ENCODE results near the gene RAD51B.

RAD51B gene

DNA sequence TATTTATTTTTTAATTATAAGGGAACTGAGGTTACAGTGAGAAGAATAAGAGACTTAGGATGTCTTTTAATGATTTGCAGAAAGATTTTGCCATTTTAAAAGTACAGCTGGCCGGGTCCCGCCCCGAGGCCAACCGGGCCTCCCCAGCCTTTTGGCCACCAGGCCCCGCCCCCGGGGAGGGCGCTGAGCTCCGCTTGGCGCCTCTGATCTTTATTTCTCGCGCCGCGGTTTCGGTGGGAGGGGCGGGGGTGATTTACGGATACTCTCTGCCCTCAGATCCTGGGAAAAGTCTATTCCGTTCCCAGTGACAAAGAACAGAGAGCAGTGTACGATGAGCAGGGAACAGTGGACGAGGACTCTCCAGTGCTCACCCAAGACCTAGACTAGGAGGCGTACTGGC is 20.8 kb upstream of the RAD51B start:
- Histone ChIP-seq H3K79me2 (no peaks in the 10 kb centered on the region), H3K27me3 (ENCODE audit: control insufficient read depth, insufficient read depth, low read length) (no peaks in the 10 kb centered on the region), H3K4me2 (ENCODE audit: low read length) (no peak overlapping the region), H3K4me3 (ENCODE audit: low read depth, low read length) (no peak overlapping the region), H3K36me3 (ENCODE audit: control insufficient read depth, insufficient read depth, low read length) (no peaks in the 10 kb centered on the region), H2AFZ (no peak overlapping the region), H3K9me3 (ENCODE audit: control insufficient read depth, low read length) (no peaks in the 10 kb centered on the region), H3K4me1 (no peaks in the 10 kb centered on the region), H3K9ac (no peak overlapping the region), H3K27ac (no peak overlapping the region)
- TF ChIP-seq CTCF (IDR thresholded peaks at IDR 0.05) = no peak

GRCh38 chr14:67800743-67801142 is 18.8 kb upstream of the RAD51B start:
- no peak overlapping the region for H3K4me2 ChIP-seq (ENCODE audit: low read length)
- H3K9me3 ChIP-seq (ENCODE audit: control insufficient read depth, low read length) = no peaks in the 10 kb centered on the region
- H3K27me3 ChIP-seq (ENCODE audit: control insufficient read depth, insufficient read depth, low read length) = no peaks in the 10 kb centered on the region
- H3K4me3 ChIP-seq (ENCODE audit: low read depth, low read length) = no peak overlapping the region
- H2AFZ ChIP-seq = no peak overlapping the region
- H3K4me1 ChIP-seq = no peaks in the 10 kb centered on the region
- no peaks in the 10 kb centered on the region for H3K36me3 ChIP-seq (ENCODE audit: control insufficient read depth, insufficient read depth, low read length)
- no peaks in the 10 kb centered on the region for H3K79me2 ChIP-seq
- TF ChIP-seq CTCF (IDR thresholded peaks at IDR 0.05) = no peak
- H3K27ac ChIP-seq = no peak overlapping the region
- no peak overlapping the region for H3K9ac ChIP-seq

DNA sequence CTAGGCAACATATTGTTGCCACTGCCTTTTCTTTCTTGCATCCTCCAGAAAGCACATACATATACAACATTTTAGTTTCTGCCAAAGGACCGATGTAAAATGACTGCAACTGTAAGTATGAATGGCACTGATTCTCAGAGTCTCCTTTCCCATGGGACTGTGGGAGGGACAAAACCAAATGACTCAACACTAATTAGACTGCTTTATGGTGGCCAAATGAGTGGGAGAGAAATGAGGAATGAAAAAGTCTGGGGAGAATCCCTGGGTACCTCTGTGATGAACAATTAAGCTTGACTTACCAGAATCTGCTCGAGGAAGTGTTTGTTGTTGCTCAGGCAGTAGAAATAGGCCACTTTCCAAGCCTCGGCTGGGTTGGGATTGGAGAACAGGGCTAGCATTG is 13.3 kb upstream of the RAD51B start:
- H3K4me2 ChIP-seq (ENCODE audit: low read length) = no peak overlapping the region
- no peak overlapping the region for H2AFZ ChIP-seq
- no peak overlapping the region for H3K9ac ChIP-seq
- H3K27me3 ChIP-seq (ENCODE audit: control insufficient read depth, insufficient read depth, low read length) = no peaks in the 10 kb centered on the region
- H3K27ac ChIP-seq = no peak overlapping the region
- no peaks in the 10 kb centered on the region for H3K79me2 ChIP-seq
- H3K9me3 ChIP-seq (ENCODE audit: control insufficient read depth, low read length) = no peaks in the 10 kb centered on the region
- no peaks in the 10 kb centered on the region for H3K4me1 ChIP-seq
- TF ChIP-seq CTCF (IDR thresholded peaks at IDR 0.05) = no peak
- H3K4me3 ChIP-seq (ENCODE audit: low read depth, low read length) = no peak overlapping the region
- no peaks in the 10 kb centered on the region for H3K36me3 ChIP-seq (ENCODE audit: control insufficient read depth, insufficient read depth, low read length)

DNA sequence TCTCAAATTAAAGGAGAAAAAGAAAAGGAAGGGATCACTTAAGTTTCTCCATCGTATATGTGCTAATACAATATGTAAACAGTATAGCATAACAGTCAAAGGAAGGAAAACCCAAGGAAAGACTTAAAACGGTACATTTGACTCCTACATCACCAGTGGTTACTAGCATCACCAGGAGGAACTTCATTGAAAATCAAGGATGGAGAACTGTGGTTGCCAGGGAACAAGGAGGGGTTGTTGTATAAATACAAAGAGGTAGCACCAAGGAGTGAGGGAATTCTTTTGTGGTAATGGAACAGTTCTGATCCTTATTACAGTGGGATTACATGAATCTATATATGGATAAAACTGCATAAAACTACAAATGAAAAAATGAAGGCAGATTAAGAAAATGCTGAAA is 4.8 kb upstream of the RAD51B start:
- no peaks in the 10 kb centered on the region for H3K79me2 ChIP-seq
- no peak overlapping the region for H3K4me2 ChIP-seq (ENCODE audit: low read length)
- H3K4me3 ChIP-seq (ENCODE audit: low read depth, low read length) = no peak overlapping the region
- no peaks in the 10 kb centered on the region for H3K9me3 ChIP-seq (ENCODE audit: control insufficient read depth, low read length)
- H3K36me3 ChIP-seq (ENCODE audit: control insufficient read depth, insufficient read depth, low read length) = no peaks in the 10 kb centered on the region
- H3K9ac ChIP-seq = no peak overlapping the region
- H2AFZ ChIP-seq = no peak overlapping the region
- no peaks in the 10 kb centered on the region for H3K4me1 ChIP-seq
- no peak overlapping the region for H3K27ac ChIP-seq
- TF ChIP-seq CTCF (IDR thresholded peaks at IDR 0.05) = no peak
- no peaks in the 10 kb centered on the region for H3K27me3 ChIP-seq (ENCODE audit: control insufficient read depth, insufficient read depth, low read length)

DNA sequence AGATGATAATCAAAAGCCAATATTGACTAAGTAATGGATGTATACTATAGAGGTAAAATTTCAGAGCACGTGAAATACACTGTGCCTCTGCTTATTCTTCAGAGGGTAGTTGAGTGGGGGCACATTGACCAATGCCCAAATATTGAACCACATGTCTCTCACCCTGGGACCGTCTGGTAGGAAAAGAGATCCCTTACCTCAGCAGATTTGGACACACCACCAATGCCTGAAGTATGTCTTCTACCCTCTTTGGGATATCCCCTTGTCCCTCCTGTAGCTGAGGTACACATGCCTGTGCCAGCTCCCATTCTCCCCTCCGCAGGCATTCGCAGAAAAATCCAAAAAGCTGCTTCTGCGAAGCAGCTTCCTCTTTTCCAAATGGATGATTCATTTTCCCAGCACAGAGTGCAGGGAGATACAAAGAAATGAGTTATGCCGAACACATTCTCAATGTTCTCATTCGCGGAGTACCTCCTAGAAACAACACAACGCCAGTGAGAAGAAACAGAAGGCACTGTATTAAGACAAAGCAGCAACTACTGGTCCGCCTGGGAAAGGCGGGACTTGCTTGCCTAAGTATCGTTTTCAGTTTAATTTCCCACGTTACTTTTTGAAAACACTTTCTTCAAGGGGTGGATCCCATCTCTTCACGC is 3.9 kb upstream of the RAD51B start:
- Histone ChIP-seq H3K4me2 (ENCODE audit: low read length) (peak overlapping the region; percentile 93), H3K36me3 (ENCODE audit: control insufficient read depth, insufficient read depth, low read length) (no peaks in the 10 kb centered on the region), H3K4me1 (no peaks in the 10 kb centered on the region), H3K4me3 (ENCODE audit: low read depth, low read length) (peak overlapping the region; percentile 94), H3K79me2 (no peaks in the 10 kb centered on the region), H3K27me3 (ENCODE audit: control insufficient read depth, insufficient read depth, low read length) (no peaks in the 10 kb centered on the region), H3K9me3 (ENCODE audit: control insufficient read depth, low read length) (no peaks in the 10 kb centered on the region), H2AFZ (peak overlapping the region; percentile 95), H3K9ac (no peak overlapping the region), H3K27ac (peak overlapping the region; percentile 65)
- TF ChIP-seq CTCF (IDR thresholded peaks at IDR 0.05) = no peak

Data from parathyroid adenoma (tissue), 2 donors.